Measurements from ENCODE around the gene ORM1.

DNA sequence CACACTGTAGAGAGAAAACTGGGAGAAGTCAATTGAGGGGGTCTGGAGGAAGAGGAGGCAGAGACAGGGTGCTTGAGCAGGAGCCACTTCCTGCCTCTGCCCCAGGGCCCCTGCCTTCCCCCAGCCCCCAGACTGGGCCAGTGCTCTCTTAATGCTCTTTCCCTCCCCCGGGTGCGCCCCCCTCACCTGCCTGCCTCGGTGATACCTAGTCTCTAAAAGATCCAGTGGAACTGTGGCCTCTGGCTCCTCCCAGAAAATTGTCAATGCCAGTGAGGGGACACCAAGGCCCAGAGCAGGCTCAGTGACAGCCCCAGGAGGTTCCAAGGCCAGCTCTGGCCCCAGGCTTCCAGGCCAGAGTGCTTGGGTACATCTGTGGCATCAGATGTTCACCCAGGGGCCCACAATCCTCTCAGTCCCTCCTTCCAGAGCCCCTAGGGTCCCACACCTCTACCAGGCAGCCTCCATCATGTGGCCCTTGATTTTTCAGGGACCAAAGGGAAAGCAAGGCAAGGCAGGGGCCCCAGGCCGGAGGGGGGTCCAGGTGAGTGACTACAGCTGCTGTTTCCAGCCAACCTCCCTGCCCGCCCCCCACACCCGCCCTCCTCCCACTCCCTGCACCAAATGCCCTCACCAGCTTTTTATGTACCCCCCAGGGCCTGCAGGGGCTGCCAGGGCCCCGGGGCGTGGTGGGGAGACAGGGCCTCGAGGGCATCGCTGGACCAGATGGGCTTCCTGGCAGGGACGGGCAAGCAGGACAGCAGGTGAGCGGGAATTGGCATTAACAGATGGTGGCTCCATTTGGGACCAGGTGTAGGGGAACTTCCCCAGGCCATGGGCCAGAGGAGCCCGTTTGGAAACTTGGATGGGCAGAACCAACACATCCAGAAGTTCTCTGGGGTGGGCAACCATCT lies 33.1 kb upstream of the ORM1 start:
- TF ChIP-seq, protein P1, sequence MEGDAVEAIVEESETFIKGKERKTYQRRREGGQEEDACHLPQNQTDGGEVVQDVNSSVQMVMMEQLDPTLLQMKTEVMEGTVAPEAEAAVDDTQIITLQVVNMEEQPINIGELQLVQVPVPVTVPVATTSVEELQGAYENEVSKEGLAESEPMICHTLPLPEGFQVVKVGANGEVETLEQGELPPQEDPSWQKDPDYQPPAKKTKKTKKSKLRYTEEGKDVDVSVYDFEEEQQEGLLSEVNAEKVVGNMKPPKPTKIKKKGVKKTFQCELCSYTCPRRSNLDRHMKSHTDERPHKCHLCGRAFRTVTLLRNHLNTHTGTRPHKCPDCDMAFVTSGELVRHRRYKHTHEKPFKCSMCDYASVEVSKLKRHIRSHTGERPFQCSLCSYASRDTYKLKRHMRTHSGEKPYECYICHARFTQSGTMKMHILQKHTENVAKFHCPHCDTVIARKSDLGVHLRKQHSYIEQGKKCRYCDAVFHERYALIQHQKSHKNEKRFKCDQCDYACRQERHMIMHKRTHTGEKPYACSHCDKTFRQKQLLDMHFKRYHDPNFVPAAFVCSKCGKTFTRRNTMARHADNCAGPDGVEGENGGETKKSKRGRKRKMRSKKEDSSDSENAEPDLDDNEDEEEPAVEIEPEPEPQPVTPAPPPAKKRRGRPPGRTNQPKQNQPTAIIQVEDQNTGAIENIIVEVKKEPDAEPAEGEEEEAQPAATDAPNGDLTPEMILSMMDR (IDR thresholded peaks at IDR 0.05 in 8 of 11, conservative IDR thresholded peaks at IDR 0.05 in 3 of 11) = no peak
- TF ChIP-seq POLR2A (IDR thresholded peaks at IDR 0.05) = no peak
- no peak for TF ChIP-seq POLR2AphosphoS5 (IDR thresholded peaks at IDR 0.05)
